ENCODE data around the gene ARPC4. TPM values are rescaled to one million over a fixed set of nuclear protein-coding genes. Genes with fewer than 3 reads are reported as not detected.
A peak's percentile ranks its signal among the peaks of the same experiment; 100 is the strongest.

ARPC4 gene
- total RNA-seq, 1 experiment from 2014 or later: 143 TPM

DNA sequence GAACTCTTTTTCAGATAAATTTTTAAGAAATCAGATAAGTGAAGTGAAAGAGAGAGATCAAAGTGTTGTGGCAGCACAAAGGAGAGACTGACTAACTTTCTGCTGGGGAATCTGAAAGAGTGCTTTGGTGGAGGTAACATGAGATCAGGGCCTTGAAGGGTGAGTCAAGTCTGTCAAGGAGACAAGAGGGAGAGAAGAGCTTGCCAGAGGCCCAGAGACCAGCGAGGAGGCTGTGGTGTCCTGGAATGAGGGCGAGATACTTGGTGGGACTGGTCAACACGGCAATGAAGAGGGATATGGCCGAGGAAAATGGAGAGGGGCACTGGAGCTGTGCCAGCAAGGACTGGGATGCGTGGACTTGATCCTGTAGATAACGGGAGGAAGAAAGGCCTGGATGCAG, 5.2 kb upstream of the ARPC4 start:
- H3K36me3 Mint-ChIP-seq: peaks cover 58% of the 10 kb centered on the region
- POLR2A ChIA-PET: no interaction called here

More for the DNA sequence above, 5.2 kb upstream of the ARPC4 start:
- no peaks in the 10 kb centered on the region for H3K9me3 Mint-ChIP-seq
- ATAC-seq (no peak), DNase-seq (ENCODE audit: low spot score) (no peak)
- peak overlapping the region; percentile 4 for H3K27ac Mint-ChIP-seq
- H3K27me3 Mint-ChIP-seq (ENCODE audit: low read depth): no peaks in the 10 kb centered on the region; the same call in 1 of the 2 replicates
- no peak overlapping the region for H3K4me3 Mint-ChIP-seq
- peaks cover 4% of the 10 kb centered on the region for H3K4me1 Mint-ChIP-seq
- CTCF ChIA-PET: no interaction called here
- no peak for TF ChIP-seq ZNF532 (CRISPR knock-in tag; IDR thresholded peaks at IDR 0.05; ENCODE audit: borderline replicate concordance)
- TF ChIP-seq, protein P1, sequence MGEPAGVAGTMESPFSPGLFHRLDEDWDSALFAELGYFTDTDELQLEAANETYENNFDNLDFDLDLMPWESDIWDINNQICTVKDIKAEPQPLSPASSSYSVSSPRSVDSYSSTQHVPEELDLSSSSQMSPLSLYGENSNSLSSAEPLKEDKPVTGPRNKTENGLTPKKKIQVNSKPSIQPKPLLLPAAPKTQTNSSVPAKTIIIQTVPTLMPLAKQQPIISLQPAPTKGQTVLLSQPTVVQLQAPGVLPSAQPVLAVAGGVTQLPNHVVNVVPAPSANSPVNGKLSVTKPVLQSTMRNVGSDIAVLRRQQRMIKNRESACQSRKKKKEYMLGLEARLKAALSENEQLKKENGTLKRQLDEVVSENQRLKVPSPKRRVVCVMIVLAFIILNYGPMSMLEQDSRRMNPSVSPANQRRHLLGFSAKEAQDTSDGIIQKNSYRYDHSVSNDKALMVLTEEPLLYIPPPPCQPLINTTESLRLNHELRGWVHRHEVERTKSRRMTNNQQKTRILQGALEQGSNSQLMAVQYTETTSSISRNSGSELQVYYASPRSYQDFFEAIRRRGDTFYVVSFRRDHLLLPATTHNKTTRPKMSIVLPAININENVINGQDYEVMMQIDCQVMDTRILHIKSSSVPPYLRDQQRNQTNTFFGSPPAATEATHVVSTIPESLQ (CRISPR knock-in tag; IDR thresholded peaks at IDR 0.05): no peak
- TF ChIP-seq FOXK1 (CRISPR knock-in tag; IDR thresholded peaks at IDR 0.05): no peak
- no peak for TF ChIP-seq FOXJ3 (CRISPR knock-in tag; IDR thresholded peaks at IDR 0.05; ENCODE audit: borderline replicate concordance)
- no peak for TF ChIP-seq ZNF416 (CRISPR knock-in tag; IDR thresholded peaks at IDR 0.05)
- TF ChIP-seq, protein P2, sequence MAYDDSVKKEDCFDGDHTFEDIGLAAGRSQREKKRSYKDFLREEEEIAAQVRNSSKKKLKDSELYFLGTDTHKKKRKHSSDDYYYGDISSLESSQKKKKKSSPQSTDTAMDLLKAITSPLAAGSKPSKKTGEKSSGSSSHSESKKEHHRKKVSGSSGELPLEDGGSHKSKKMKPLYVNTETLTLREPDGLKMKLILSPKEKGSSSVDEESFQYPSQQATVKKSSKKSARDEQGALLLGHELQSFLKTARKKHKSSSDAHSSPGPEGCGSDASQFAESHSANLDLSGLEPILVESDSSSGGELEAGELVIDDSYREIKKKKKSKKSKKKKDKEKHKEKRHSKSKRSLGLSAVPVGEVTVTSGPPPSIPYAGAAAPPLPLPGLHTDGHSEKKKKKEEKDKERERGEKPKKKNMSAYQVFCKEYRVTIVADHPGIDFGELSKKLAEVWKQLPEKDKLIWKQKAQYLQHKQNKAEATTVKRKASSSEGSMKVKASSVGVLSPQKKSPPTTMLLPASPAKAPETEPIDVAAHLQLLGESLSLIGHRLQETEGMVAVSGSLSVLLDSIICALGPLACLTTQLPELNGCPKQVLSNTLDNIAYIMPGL (CRISPR knock-in tag; IDR thresholded peaks at IDR 0.05): no peak
- TF ChIP-seq CTCF (IDR thresholded peaks at IDR 0.05): no peak
- no peak for TF ChIP-seq ZNF281 (CRISPR knock-in tag; IDR thresholded peaks at IDR 0.05)
- TF ChIP-seq SMAD3 (CRISPR knock-in tag; IDR thresholded peaks at IDR 0.05; ENCODE audit: borderline replicate concordance): no peak
- TF ChIP-seq GRHL2 (CRISPR knock-in tag; IDR thresholded peaks at IDR 0.05; ENCODE audit: insufficient replicate concordance, severe bottlenecking): no peak
- TF ChIP-seq NR3C1 (CRISPR knock-in tag; conservative IDR thresholded peaks at IDR 0.05; ENCODE audit: low read depth): no peak

All from WTC11 (cell line).